DMS 273 treated with DMSO at 0.1 percent for 48 hours (cell line): Measurements from ENCODE around the gene TKTL2.
"Not testable (repeated sequence)": the region's sequence is repeated elsewhere in the genome, so short reads cannot be mapped to it uniquely, and the experiment has no call there.

Experiments
- DNase-seq: peaks from one replicate; lab custom pipeline; 2025; lab: John Stamatoyannopoulos, UW

Gene TKTL2

GRCh38 chr4:163447481-163447880, 26.1 kb downstream of the TKTL2 start:
- DNase-seq: no peak

- DNase-seq: not testable (repeated sequence)
These were observed 26.5 kb downstream of the TKTL2 start for GRCh38 chr4:163447023-163447422.

GRCh38 chr4:163440040-163440439, 33.5 kb downstream of the TKTL2 start:
- no peak for DNase-seq
